Keratinocyte (primary cell): Measurements from ENCODE around the gene DNAI2.

Experiments
- CTCF ChIP-seq, 3 experiments: IDR thresholded peaks in 1 of 3; conservative IDR thresholded peaks in 1 of 3; optimal IDR thresholded peaks in 1 of 3; 2 replicates in 2 of 3; 3 replicates in 1 of 3; pipeline versions ENCODE3 to v1.5.1; 2011; ENCODE audit warnings: low read length in 3 of 3, mild to moderate bottlenecking in 3 of 3, moderate library complexity in 2 of 3, control low read depth in 1 of 3, inconsistent platforms in 1 of 3; ENCODE audit not compliant: insufficient read depth in 2 of 3; ENCODE audit errors: extremely low read depth in 1 of 3
- EZH2 ChIP-seq: IDR thresholded peaks from one replicate; pipeline ENCODE4 v1.6.1; 2012; ENCODE audit warnings: inconsistent platforms, mild to moderate bottlenecking, low read length, moderate library complexity

DNA sequence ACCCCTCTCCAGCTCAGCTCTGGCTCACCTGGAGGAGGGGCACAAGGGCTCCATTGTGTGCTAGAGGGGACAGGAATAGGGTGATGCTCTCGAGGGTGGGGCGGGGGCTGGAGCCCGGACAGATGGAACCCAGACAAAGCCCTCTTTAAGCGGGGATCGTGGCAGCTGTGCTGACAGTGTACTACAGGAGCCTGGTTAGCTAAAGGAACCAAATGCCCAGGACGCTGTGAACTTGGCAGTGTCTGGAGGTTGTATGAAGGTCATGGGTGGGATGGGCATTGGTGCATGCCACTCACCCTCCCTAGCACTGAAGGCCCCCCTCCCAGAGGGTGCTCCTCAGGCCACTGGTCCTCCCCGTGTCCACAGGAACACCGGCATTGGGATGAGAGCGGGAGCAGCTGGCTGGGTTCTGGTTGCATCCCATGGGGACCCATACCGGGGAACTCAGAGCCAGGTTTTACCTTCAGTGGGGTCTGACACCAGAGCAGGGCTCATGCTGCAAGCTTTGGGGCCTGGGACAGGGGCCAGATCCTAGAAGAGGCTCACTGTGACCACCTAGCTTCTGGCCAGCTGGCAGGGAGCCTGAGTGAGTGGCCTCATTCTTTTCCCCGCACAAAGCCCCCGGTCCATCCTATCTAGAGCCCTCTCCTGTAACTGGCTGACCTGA lies 63.9 kb downstream of the DNAI2 start:
- no peak for TF ChIP-seq EZH2
- no peak for TF ChIP-seq CTCF (optimal IDR thresholded peaks at IDR 0.05 in 1 of 3, IDR thresholded peaks at IDR 0.05 in 1 of 3, conservative IDR thresholded peaks at IDR 0.05 in 1 of 3; ENCODE audit: extremely low read depth in 1 of 3, insufficient read depth in 2 of 3, low read length in 3 of 3)
